ENCODE results near the gene GRIN2A. TPM values are rescaled to one million over a fixed set of nuclear protein-coding genes. Genes with fewer than 3 reads are reported as not detected.

Gene GRIN2A
- polyA plus RNA-seq, 1 donor from 2014 or later, result not detected

- Mint-ChIP-seq H3K4me1 (no peaks in the 10 kb centered on the region), H3K36me3 (no peaks in the 10 kb centered on the region), H3K4me3 (no peak overlapping the region), H3K27me3 (no peaks in the 10 kb centered on the region), H3K27ac (no peak overlapping the region), H3K9me3 (no peaks in the 10 kb centered on the region)
Observed at GRCh38 chr16:9948933-9949332, 233.3 kb downstream of the GRIN2A start.

GRCh38 chr16:9946022-9946720 is 236.1 kb downstream of the GRIN2A start:
- H3K4me3 Mint-ChIP-seq, result no peak overlapping the region

GRCh38 chr16:9943121-9943520 is 239.1 kb downstream of the GRIN2A start:
- Mint-ChIP-seq H3K27ac (no peak overlapping the region), H3K9me3 (no peaks in the 10 kb centered on the region)

More at GRCh38 chr16:9946022-9946720, 236.1 kb downstream of the GRIN2A start:
- Mint-ChIP-seq H3K4me1 (no peaks in the 10 kb centered on the region), H3K27me3 (no peaks in the 10 kb centered on the region), H3K9me3 (no peaks in the 10 kb centered on the region), H3K27ac (no peak overlapping the region), H3K36me3 (no peaks in the 10 kb centered on the region)

GRCh38 chr16:9941245-9941644 is 241.0 kb downstream of the GRIN2A start:
- Mint-ChIP-seq H3K4me1 (no peaks in the 10 kb centered on the region), H3K27me3 (peaks cover 2% of the 10 kb centered on the region), H3K27ac (no peak overlapping the region), H3K36me3 (no peaks in the 10 kb centered on the region), H3K4me3 (no peak overlapping the region), H3K9me3 (no peaks in the 10 kb centered on the region)

More at GRCh38 chr16:9943121-9943520, 239.1 kb downstream of the GRIN2A start:
- H3K4me1 Mint-ChIP-seq, result no peaks in the 10 kb centered on the region
- no peaks in the 10 kb centered on the region for H3K36me3 Mint-ChIP-seq
- peaks cover 2% of the 10 kb centered on the region for H3K27me3 Mint-ChIP-seq
- H3K4me3 Mint-ChIP-seq, result no peak overlapping the region

GRCh38 chr16:9934723-9935508 is 247.3 kb downstream of the GRIN2A start:
- no peaks in the 10 kb centered on the region for H3K36me3 Mint-ChIP-seq
- H3K27ac Mint-ChIP-seq, result no peak overlapping the region
- H3K9me3 Mint-ChIP-seq, result peaks cover 0 to 1% (median 0%) of the 10 kb centered on the region in 3 donors
- H3K4me3 Mint-ChIP-seq, result no peak overlapping the region
- H3K27me3 Mint-ChIP-seq, result peaks cover 7% of the 10 kb centered on the region
- H3K4me1 Mint-ChIP-seq, result no peaks in the 10 kb centered on the region

- Mint-ChIP-seq H3K27me3 (peaks cover 5% of the 10 kb centered on the region), H3K4me3 (no peak overlapping the region), H3K4me1 (no peaks in the 10 kb centered on the region), H3K27ac (no peak overlapping the region), H3K9me3 (peaks cover 0 to 3% (median 0%) of the 10 kb centered on the region in 3 donors), H3K36me3 (no peaks in the 10 kb centered on the region)
Observed at GRCh38 chr16:9932919-9933653, 249.1 kb downstream of the GRIN2A start.

GRCh38 chr16:9932000-9932399 is 250.2 kb downstream of the GRIN2A start:
- H3K4me3 Mint-ChIP-seq, result no peak overlapping the region
- no peaks in the 10 kb centered on the region for H3K4me1 Mint-ChIP-seq
- no peak overlapping the region for H3K27ac Mint-ChIP-seq
- H3K27me3 Mint-ChIP-seq, result peaks cover 5% of the 10 kb centered on the region
- H3K9me3 Mint-ChIP-seq, result peaks cover 0 to 3% (median 0%) of the 10 kb centered on the region in 3 donors
- H3K36me3 Mint-ChIP-seq, result no peaks in the 10 kb centered on the region

GRCh38 chr16:9929836-9930235 is 252.4 kb downstream of the GRIN2A start:
- Mint-ChIP-seq H3K4me3 (no peak overlapping the region), H3K36me3 (no peaks in the 10 kb centered on the region), H3K27me3 (peaks cover 4% of the 10 kb centered on the region), H3K9me3 (peaks cover 0 to 3% (median 0%) of the 10 kb centered on the region in 3 donors), H3K27ac (no peak overlapping the region), H3K4me1 (no peaks in the 10 kb centered on the region)

GRCh38 chr16:9929313-9929712 is 252.9 kb downstream of the GRIN2A start:
- Mint-ChIP-seq H3K4me3 (no peak overlapping the region), H3K27ac (no peak overlapping the region), H3K9me3 (peaks cover 0 to 3% (median 0%) of the 10 kb centered on the region in 3 donors)

GRCh38 chr16:9922441-9922840 is 259.8 kb downstream of the GRIN2A start:
- Mint-ChIP-seq H3K9me3 (no peaks in the 10 kb centered on the region), H3K36me3 (no peaks in the 10 kb centered on the region), H3K4me1 (no peaks in the 10 kb centered on the region), H3K4me3 (no peak overlapping the region), H3K27me3 (no peaks in the 10 kb centered on the region), H3K27ac (no peak overlapping the region)

More at GRCh38 chr16:9929313-9929712, 252.9 kb downstream of the GRIN2A start:
- H3K36me3 Mint-ChIP-seq, result no peaks in the 10 kb centered on the region
- no peaks in the 10 kb centered on the region for H3K4me1 Mint-ChIP-seq
- H3K27me3 Mint-ChIP-seq, result peaks cover 4% of the 10 kb centered on the region

- no peak overlapping the region for H3K27ac Mint-ChIP-seq
- H3K4me3 Mint-ChIP-seq, result no peak overlapping the region
- H3K9me3 Mint-ChIP-seq, result no peaks in the 10 kb centered on the region
- H3K27me3 Mint-ChIP-seq, result no peaks in the 10 kb centered on the region
- H3K4me1 Mint-ChIP-seq, result no peaks in the 10 kb centered on the region
- no peaks in the 10 kb centered on the region for H3K36me3 Mint-ChIP-seq
Observed at GRCh38 chr16:9921997-9922396, 260.2 kb downstream of the GRIN2A start.

- H3K4me3 Mint-ChIP-seq, result no peak overlapping the region
- H3K9me3 Mint-ChIP-seq, result peaks cover 0 to 2% (median 0%) of the 10 kb centered on the region in 3 donors
- H3K36me3 Mint-ChIP-seq, result no peaks in the 10 kb centered on the region
- no peaks in the 10 kb centered on the region for H3K27me3 Mint-ChIP-seq
- peaks cover 0 to 2% (median 2%) of the 10 kb centered on the region in 3 donors for H3K4me1 Mint-ChIP-seq
- H3K27ac Mint-ChIP-seq, result no peak overlapping the region
Observed at GRCh38 chr16:9919460-9919859, 262.8 kb downstream of the GRIN2A start.

- Mint-ChIP-seq H3K4me1 (peaks cover 0 to 4% (median 3%) of the 10 kb centered on the region in 3 donors), H3K4me3 (no peak overlapping the region), H3K36me3 (no peaks in the 10 kb centered on the region), H3K27ac (no peak overlapping the region), H3K9me3 (peaks cover 0 to 2% (median 0%) of the 10 kb centered on the region in 3 donors), H3K27me3 (no peaks in the 10 kb centered on the region)
Observed at GRCh38 chr16:9917691-9918090, 264.5 kb downstream of the GRIN2A start.

- Mint-ChIP-seq H3K27me3 (no peaks in the 10 kb centered on the region), H3K27ac (no peak overlapping the region), H3K4me1 (peaks cover 0 to 4% (median 3%) of the 10 kb centered on the region in 3 donors), H3K36me3 (no peaks in the 10 kb centered on the region), H3K9me3 (peaks cover 0 to 2% (median 2%) of the 10 kb centered on the region in 3 donors), H3K4me3 (no peak overlapping the region)
Observed at GRCh38 chr16:9913604-9914326, 268.5 kb downstream of the GRIN2A start.
